Right lobe of liver (tissue), 4 donors: ENCODE data around the gene STOM.

Experiments
- POLR2A ChIP-seq: fragments of 450-650 bp; IDR thresholded peaks from one replicate; pipeline ENCODE4 v1.6.1; 2017; ENCODE audit warnings: antibody characterized with exemption, mild to moderate bottlenecking
- TF ChIP-seq, protein P1 (sequence below), 4 donors: fragments of 200-600 bp in 3 of 4; fragments of 450-650 bp in 1 of 4; IDR thresholded peaks; one replicate each; pipeline versions ENCODE4 v1.5.1 to v1.8.0; 2016 to 2022; ENCODE audit warnings: antibody characterized with exemption in 4 of 4, mild to moderate bottlenecking in 2 of 4
- donor health status: DM: no; HTN: no; CAD: no.
- donor health status: DM: no; HTN: no; CAD: no.
- donor health status: DM: no; HTN: yes; CAD: no.

DNA sequence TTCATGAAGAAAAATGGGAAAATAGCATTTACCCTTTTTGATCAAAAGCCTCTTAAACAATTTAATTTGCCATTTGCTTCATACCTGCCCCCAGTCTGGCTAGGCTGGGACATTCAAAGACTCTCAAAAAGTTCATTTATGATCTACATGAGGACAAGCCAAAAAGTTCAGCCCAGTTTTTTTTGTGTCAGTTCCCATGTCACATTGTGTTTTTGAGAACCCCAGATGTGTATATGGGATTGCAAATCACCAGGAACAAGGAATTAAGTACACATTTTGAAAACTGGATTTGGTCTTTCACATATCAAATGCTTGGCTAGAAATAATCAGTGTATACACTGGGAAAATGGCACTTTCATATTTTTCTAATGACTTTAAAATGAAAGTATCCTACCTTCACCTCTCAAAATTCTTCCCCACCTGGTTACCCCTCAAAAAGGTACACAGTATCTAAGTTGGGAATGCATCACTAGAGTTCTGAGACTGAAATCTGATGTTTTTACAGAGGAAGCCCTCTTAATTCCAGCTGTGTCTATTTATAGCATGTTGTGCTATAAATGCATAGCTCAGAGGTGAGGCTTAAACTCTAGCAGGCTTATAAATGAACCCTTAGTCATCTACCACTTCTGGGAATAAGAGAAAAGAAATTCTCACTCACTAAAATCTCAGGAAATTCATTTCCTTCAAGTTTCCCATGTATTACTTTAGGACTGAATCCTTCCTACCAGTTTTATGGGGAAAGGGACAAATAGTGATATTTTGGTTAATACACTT is 9.3 kb downstream of the STOM start:
- TF ChIP-seq, protein P1, sequence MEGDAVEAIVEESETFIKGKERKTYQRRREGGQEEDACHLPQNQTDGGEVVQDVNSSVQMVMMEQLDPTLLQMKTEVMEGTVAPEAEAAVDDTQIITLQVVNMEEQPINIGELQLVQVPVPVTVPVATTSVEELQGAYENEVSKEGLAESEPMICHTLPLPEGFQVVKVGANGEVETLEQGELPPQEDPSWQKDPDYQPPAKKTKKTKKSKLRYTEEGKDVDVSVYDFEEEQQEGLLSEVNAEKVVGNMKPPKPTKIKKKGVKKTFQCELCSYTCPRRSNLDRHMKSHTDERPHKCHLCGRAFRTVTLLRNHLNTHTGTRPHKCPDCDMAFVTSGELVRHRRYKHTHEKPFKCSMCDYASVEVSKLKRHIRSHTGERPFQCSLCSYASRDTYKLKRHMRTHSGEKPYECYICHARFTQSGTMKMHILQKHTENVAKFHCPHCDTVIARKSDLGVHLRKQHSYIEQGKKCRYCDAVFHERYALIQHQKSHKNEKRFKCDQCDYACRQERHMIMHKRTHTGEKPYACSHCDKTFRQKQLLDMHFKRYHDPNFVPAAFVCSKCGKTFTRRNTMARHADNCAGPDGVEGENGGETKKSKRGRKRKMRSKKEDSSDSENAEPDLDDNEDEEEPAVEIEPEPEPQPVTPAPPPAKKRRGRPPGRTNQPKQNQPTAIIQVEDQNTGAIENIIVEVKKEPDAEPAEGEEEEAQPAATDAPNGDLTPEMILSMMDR (IDR thresholded peaks at IDR 0.05) = no peak
- TF ChIP-seq POLR2A = no peak
